ENCODE data around the gene MICU1. TPM values are rescaled to one million over a fixed set of nuclear protein-coding genes. Genes with fewer than 3 reads are reported as not detected.

MICU1 gene
- total and polyA plus RNA-seq, 12 donors: 34.2 to 54.1 (median 44.3) TPM

- no peak for TF ChIP-seq CTCF (IDR thresholded peaks at IDR 0.05)
- H3K9me3 ChIP-seq: no peaks in the 10 kb centered on the region
- H3K27me3 ChIP-seq: no peaks in the 10 kb centered on the region
- DNase-seq: no peak
- no peak overlapping the region for H3K4me3 ChIP-seq
- peaks cover 0 to 11% (median 0%) of the 10 kb centered on the region in 9 donors for H3K36me3 ChIP-seq
- ATAC-seq: no peak
- WGBS, 2 donors: 80 to 90% methylated on average over 5 of the region's 5 CpGs
- H3K4me1 ChIP-seq: no peaks in the 10 kb centered on the region
- H3K27ac ChIP-seq: no peak overlapping the region
- intact Hi-C loops (cut with DNase I): loop anchor here in 1 of 10 donors (10.0 kb wide), 1 partner anchor 165 kb away; no protein-coding TSS in a partner anchor
Observed at GRCh38 chr10:72389716-72390115, 236.2 kb downstream of the MICU1 start.

GRCh38 chr10:72389014-72389413 lies 236.9 kb downstream of the MICU1 start:
- ATAC-seq (no peak), DNase-seq (no peak)
- Histone ChIP-seq H3K27ac (no peak overlapping the region), H3K36me3 (peaks cover 0 to 11% (median 0%) of the 10 kb centered on the region in 9 donors), H3K9me3 (no peaks in the 10 kb centered on the region), H3K4me3 (no peak overlapping the region), H3K4me1 (no peaks in the 10 kb centered on the region), H3K27me3 (no peaks in the 10 kb centered on the region)
- no peak for TF ChIP-seq CTCF (IDR thresholded peaks at IDR 0.05)
- intact Hi-C loops (cut with DNase I): loop anchor here in 1 of 10 donors (10.0 kb wide), 1 partner anchor 166 kb away; no protein-coding TSS in a partner anchor
- WGBS, 2 donors: 79 to 92% methylated on average over 1 of the region's 1 CpG

- Histone ChIP-seq H3K9me3 (no peaks in the 10 kb centered on the region), H3K36me3 (peaks cover 0 to 5% (median 0%) of the 10 kb centered on the region in 9 donors), H3K27me3 (no peaks in the 10 kb centered on the region), H3K4me3 (no peak overlapping the region), H3K4me1 (no peaks in the 10 kb centered on the region), H3K27ac (no peak overlapping the region)
- WGBS, 2 donors: 97 to 99% methylated on average over 5 of the region's 5 CpGs
- intact Hi-C loops (cut with DNase I): loop anchor here in 1 of 10 donors (10.0 kb wide), 1 partner anchor 167 kb away; no protein-coding TSS in a partner anchor
- ATAC-seq (no peak), DNase-seq (no peak)
- no peak for TF ChIP-seq CTCF (IDR thresholded peaks at IDR 0.05)
Observed at GRCh38 chr10:72388062-72388461, 237.8 kb downstream of the MICU1 start.

GRCh38 chr10:72386916-72387586 lies 238.8 kb downstream of the MICU1 start:
- WGBS, 2 donors: 64 to 80% methylated on average over 3 of the region's 3 CpGs
- intact Hi-C loops (cut with DNase I): loop anchor here in 1 of 10 donors (10.0 kb wide), 1 partner anchor 168 kb away; no protein-coding TSS in a partner anchor
- Histone ChIP-seq H3K4me1 (no peaks in the 10 kb centered on the region), H3K36me3 (no peaks in the 10 kb centered on the region), H3K9me3 (no peaks in the 10 kb centered on the region), H3K27ac (no peak overlapping the region), H3K27me3 (no peaks in the 10 kb centered on the region), H3K4me3 (no peak overlapping the region)
- no peak for TF ChIP-seq CTCF (IDR thresholded peaks at IDR 0.05)
- no peak for ATAC-seq
- no peak for DNase-seq

Measured in heart right ventricle (tissue), 16 donors.